Naive thymus-derived CD4-positive, alpha-beta T cell (primary cell): ENCODE measurements around the gene RIPK3. TPM values are rescaled to one million over a fixed set of nuclear protein-coding genes. Genes with fewer than 3 reads are reported as not detected.

ENCODE experiments used
- ATAC-seq: fragments of 150-1000 bp; cut with Tn5 transposase; 2 replicates; pipeline ENCODE4 v1.10.0; 2021; ENCODE audit warnings: mild to moderate bottlenecking, moderate library complexity
- CTCF ChIA-PET: fragments of 350-600 bp; sonication (Branson Sonifier 250); formaldehyde crosslinking; loops from one replicate; lab custom pipeline; 2021; ENCODE audit warnings: antibody characterized with exemption; lab: Charles Lee
- POLR2A ChIA-PET: fragments of 350-600 bp; sonication (Branson Sonifier 250); formaldehyde crosslinking; loops from one replicate; lab custom pipeline; 2021; ENCODE audit warnings: antibody characterized with exemption, inconsistent platforms; lab: Charles Lee
- DNase-seq, 9 donors: peaks; one replicate each; pipeline versions ENCODE4 v3.0.0 to v3.0.0-alpha.2; 2020 to 2022; ENCODE audit warnings: mixed read lengths in 1 of 9
- H3K27ac ChIP-seq: one replicate; pipeline ENCODE4 v1.7.0; 2013; ENCODE audit warnings: mild to moderate bottlenecking, low read depth, low read length, moderate library complexity
- H3K27me3 ChIP-seq, 2 donors: one replicate each; pipeline ENCODE4 v1.7.0; 2013; ENCODE audit warnings: low read length in 2 of 2, mild to moderate bottlenecking in 2 of 2, moderate library complexity in 2 of 2; ENCODE audit not compliant: control insufficient read depth in 2 of 2, insufficient read depth in 2 of 2
- H3K36me3 ChIP-seq, 3 experiments: 1 replicate in 2 of 3; 2 replicates in 1 of 3; pipeline ENCODE4 v1.7.0; 2013; ENCODE audit warnings: low read length in 3 of 3, mild to moderate bottlenecking in 3 of 3, moderate library complexity in 1 of 3; ENCODE audit not compliant: insufficient read depth in 3 of 3, control insufficient read depth in 2 of 3
- H3K4me1 ChIP-seq, 2 donors: one replicate each; pipeline ENCODE4 v1.7.0; 2013; ENCODE audit warnings: low read length in 2 of 2, mild to moderate bottlenecking in 2 of 2, moderate library complexity in 1 of 2; ENCODE audit not compliant: control insufficient read depth in 2 of 2, insufficient read depth in 2 of 2
- H3K4me3 ChIP-seq: 2 replicates; pipeline ENCODE4 v1.7.0; 2013; ENCODE audit warnings: mild to moderate bottlenecking, low read length
- H3K9me3 ChIP-seq, 3 experiments: 1 replicate in 2 of 3; 2 replicates in 1 of 3; pipeline ENCODE4 v1.7.0; 2013; ENCODE audit warnings: low read length in 3 of 3; ENCODE audit not compliant: control insufficient read depth in 2 of 3
- H3K27ac Mint-ChIP-seq, 9 donors: one replicate each; pipeline ENCODE4 v1.8.0; 2020 to 2022; ENCODE audit warnings: mixed read lengths in 9 of 9, mild to moderate bottlenecking in 8 of 9, moderate library complexity in 5 of 9, inconsistent platforms in 2 of 9
- H3K27me3 Mint-ChIP-seq, 5 donors: one replicate each; pipeline ENCODE4 v1.8.0; 2021 to 2022; ENCODE audit warnings: mixed read lengths in 5 of 5, mild to moderate bottlenecking in 1 of 5
- H3K36me3 Mint-ChIP-seq, 5 donors: one replicate each; pipeline ENCODE4 v1.8.0; 2020 to 2022; ENCODE audit warnings: mixed read lengths in 5 of 5, mild to moderate bottlenecking in 3 of 5, inconsistent platforms in 1 of 5
- H3K4me1 Mint-ChIP-seq, 7 donors: one replicate each; pipeline ENCODE4 v1.8.0; 2020 to 2022; ENCODE audit warnings: mixed read lengths in 7 of 7, mild to moderate bottlenecking in 3 of 7, inconsistent platforms in 1 of 7
- H3K4me3 Mint-ChIP-seq, 10 donors: one replicate each; pipeline ENCODE4 v1.8.0; 2020 to 2022; ENCODE audit warnings: mild to moderate bottlenecking in 10 of 10, mixed read lengths in 10 of 10, moderate library complexity in 6 of 10, inconsistent platforms in 2 of 10
- H3K9me3 Mint-ChIP-seq, 11 donors: one replicate each; pipeline ENCODE4 v1.8.0; 2020 to 2022; ENCODE audit warnings: mixed read lengths in 11 of 11, mild to moderate bottlenecking in 4 of 11, inconsistent platforms in 1 of 11, moderate library complexity in 1 of 11
- intact Hi-C, 2 donors: fragments of 100-400 bp; cut with micrococcal nuclease; formaldehyde crosslinking; loops; one replicate each; pipeline ENCODE4 v1.15.1; 2023
- polyA plus RNA-seq, 2 donors: library from polyadenylated mRNA; unstranded; fragments of 300-500 nt; fragmentation: Illumina TruSeq; gene quantifications; one replicate each; pipeline ENCODE4 v1.2.3, GENCODE V29; 2021
- total RNA-seq, 6 experiments: library from RNA in 5 of 6; stranded (reverse) in 5 of 6; gene quantifications; 1 replicate in 5 of 6; 2 replicates in 1 of 6; pipeline ENCODE4 v1.2.3 and lab custom pipeline; 2021 to 2026

RIPK3 gene
- total and polyA plus RNA-seq, 7 experiments from 2014 or later = 8.2 to 47.5 (median 33.0) TPM

- Mint-ChIP-seq H3K27me3 (no peaks in the 10 kb centered on the region), H3K4me1 (peaks cover 55 to 71% (median 62%) of the 10 kb centered on the region in 7 donors), H3K9me3 (no peaks in the 10 kb centered on the region), H3K36me3 (peaks cover 0 to 33% (median 0%) of the 10 kb centered on the region in 5 donors), H3K4me3 (peak overlapping the region; percentile 63 to 91 (median 82)), H3K27ac (peak overlapping the region; percentile 31 to 92 (median 88))
- CTCF ChIA-PET = interaction anchor here (0.8 to 1.5 kb wide), 3 partner anchors 8 to 18 kb away, joined by 3 to 5 read pairs (median 5); no protein-coding TSS in a partner anchor
- POLR2A ChIA-PET = interaction anchor here (0.6 to 8.8 kb wide), 7 partner anchors 10 to 166 kb away, joined by 3 to 79 read pairs (median 19); partner anchors contain the start of genes ADCY4, CBLN3, DHRS1 and KHNYN
- no peak for ATAC-seq
- no peaks in the 10 kb centered on the region for H3K36me3 ChIP-seq
- H3K4me3 ChIP-seq = no peak overlapping the region
- no peaks in the 10 kb centered on the region for H3K27me3 ChIP-seq
- H3K9me3 ChIP-seq = no peaks in the 10 kb centered on the region
- H3K4me1 ChIP-seq = peaks cover 53 to 55% of the 10 kb centered on the region in 2 donors
- DNase-seq = no peak
- H3K27ac ChIP-seq = no peak overlapping the region
- intact Hi-C loops = loop anchor here in 1 of 2 donors (1.0 to 5.0 kb wide), 4 partner anchors 19 to 361 kb away; partner anchors contain the start of genes DHRS4 and RABGGTA
Observed at GRCh38 chr14:24313913-24314312, 25.9 kb downstream of the RIPK3 start.

GRCh38 chr14:24312736-24313507 is 26.9 kb downstream of the RIPK3 start:
- ATAC-seq = peak; percentile 16
- H3K27me3 ChIP-seq = no peaks in the 10 kb centered on the region
- peak overlapping the region; percentile 43 for H3K4me3 ChIP-seq

GRCh38 chr14:24311837-24312615 is 27.8 kb downstream of the RIPK3 start:
- Mint-ChIP-seq H3K36me3 (peaks cover 0 to 32% (median 4%) of the 10 kb centered on the region in 5 donors), H3K27ac (peak overlapping the region; percentile 84 to 93 (median 88)), H3K4me3 (peak overlapping the region; percentile 77 to 91 (median 85)), H3K27me3 (no peaks in the 10 kb centered on the region), H3K9me3 (no peaks in the 10 kb centered on the region), H3K4me1 (peaks cover 58 to 80% (median 73%) of the 10 kb centered on the region in 7 donors)
- Histone ChIP-seq H3K4me3 (peak overlapping the region; percentile 50), H3K36me3 (peaks cover 0 to 8% (median 0%) of the 10 kb centered on the region in 3 experiments), H3K4me1 (peaks cover 60 to 65% of the 10 kb centered on the region in 2 donors), H3K27ac (peak overlapping the region; percentile 76), H3K9me3 (no peaks in the 10 kb centered on the region), H3K27me3 (no peaks in the 10 kb centered on the region)
- intact Hi-C loops = loop anchor here (1.0 to 5.0 kb wide), 4 partner anchors 20 to 119 kb away; partner anchors contain the start of gene RABGGTA (in 1 of the 2)
- ATAC-seq (peak; percentile 19), DNase-seq (peak in 3 of 9 donors; percentile 25 to 41 (median 33))
- ChIA-PET CTCF (interaction anchor here (0.8 to 5.7 kb wide), 5 partner anchors 17 to 305 kb away, joined by 3 to 47 read pairs (median 7); partner anchors contain the start of genes KHNYN and TINF2), POLR2A (interaction anchor here (0.8 to 8.8 kb wide), 11 partner anchors 12 to 197 kb away, joined by 3 to 79 read pairs (median 14); partner anchors contain the start of genes ADCY4, CBLN3, CHMP4A and DCAF11)

More at GRCh38 chr14:24312736-24313507, 26.9 kb downstream of the RIPK3 start:
- Histone ChIP-seq H3K36me3 (no peaks in the 10 kb centered on the region), H3K4me1 (peaks cover 58 to 63% of the 10 kb centered on the region in 2 donors), H3K27ac (peak overlapping the region; percentile 76), H3K9me3 (no peaks in the 10 kb centered on the region)
- intact Hi-C loops = loop anchor here in 1 of 2 donors (1.0 to 5.0 kb wide), 4 partner anchors 20 to 360 kb away; partner anchors contain the start of genes DHRS4 and RABGGTA
- H3K36me3 Mint-ChIP-seq = peaks cover 0 to 36% (median 3%) of the 10 kb centered on the region in 5 donors
- peak in 3 of 9 donors; percentile 37 to 49 (median 44) for DNase-seq
- no peaks in the 10 kb centered on the region for H3K9me3 Mint-ChIP-seq
- peak overlapping the region; percentile 81 to 96 (median 88) for H3K27ac Mint-ChIP-seq
- peak overlapping the region; percentile 77 to 91 (median 85) for H3K4me3 Mint-ChIP-seq
- POLR2A ChIA-PET = interaction anchor here (0.8 to 8.8 kb wide), 8 partner anchors 13 to 118 kb away, joined by 3 to 79 read pairs (median 23); partner anchors contain the start of genes ADCY4, CBLN3, CHMP4A and DHRS1
- CTCF ChIA-PET = interaction anchor here (0.8 to 5.3 kb wide), 7 partner anchors 7 to 106 kb away, joined by 3 to 34 read pairs (median 3); partner anchors contain the start of gene MDP1
- H3K4me1 Mint-ChIP-seq = peaks cover 63 to 79% (median 69%) of the 10 kb centered on the region in 7 donors
- H3K27me3 Mint-ChIP-seq = no peaks in the 10 kb centered on the region

- H3K27me3 ChIP-seq = no peaks in the 10 kb centered on the region
- CTCF ChIA-PET = interaction anchor here (0.6 to 5.8 kb wide), 9 partner anchors 12 to 120 kb away, joined by 3 to 47 read pairs (median 5); partner anchors contain the start of genes DHRS1, KHNYN, NOP9 and RABGGTA
- Mint-ChIP-seq H3K27ac (peak within 1 kb of the TSS; percentile 86 to 95 (median 89)), H3K36me3 (peaks cover 4 to 34% (median 7%) of the 10 kb centered on the region in 5 donors), H3K4me3 (peak within 1 kb of the TSS; percentile 77 to 91 (median 85)), H3K27me3 (no peaks in the 10 kb centered on the region), H3K4me1 (peaks cover 58 to 79% (median 72%) of the 10 kb centered on the region in 7 donors), H3K9me3 (no peaks in the 10 kb centered on the region)
- H3K27ac ChIP-seq = peak within 1 kb of the TSS; percentile 76
- peaks cover 60 to 65% of the 10 kb centered on the region in 2 donors for H3K4me1 ChIP-seq
- DNase-seq (peak; percentile 61 to 79 (median 73)), ATAC-seq (peak; percentile 85)
- intact Hi-C loops = loop anchor here (1.0 to 5.0 kb wide), 5 partner anchors 21 to 120 kb away; partner anchors contain the start of genes RABGGTA (in 2 of the 2) and MDP1 (in 1 of the 2)
- peak within 1 kb of the TSS; percentile 50 for H3K4me3 ChIP-seq
- POLR2A ChIA-PET = interaction anchor here (0.8 to 8.8 kb wide), 17 partner anchors 11 to 196 kb away, joined by 3 to 79 read pairs (median 5); partner anchors contain the start of genes ADCY4, CBLN3, CHMP4A and DCAF11
- H3K9me3 ChIP-seq = no peaks in the 10 kb centered on the region
- H3K36me3 ChIP-seq = peaks cover 5 to 19% (median 9%) of the 10 kb centered on the region in 3 experiments
Observed at GRCh38 chr14:24310646-24311604, 28.9 kb downstream of the RIPK3 start, which contains the start of gene LTB4R. Gene LTB4R, plus strand, starts transcription at chr14:24311502. Its CDS starts 4,150 bp downstream, at chr14:24315652.

GRCh38 chr14:24310265-24310645 is 29.5 kb downstream of the RIPK3 start:
- CTCF ChIA-PET = interaction anchor here (0.6 to 5.8 kb wide), 8 partner anchors 12 to 121 kb away, joined by 3 to 47 read pairs (median 6); partner anchors contain the start of genes DHRS1, KHNYN, NOP9 and RABGGTA
- peak overlapping the region; percentile 76 for H3K27ac ChIP-seq
- H3K4me3 ChIP-seq = peak overlapping the region; percentile 50
- no peak for DNase-seq
- POLR2A ChIA-PET = interaction anchor here (0.8 to 8.8 kb wide), 14 partner anchors 10 to 195 kb away, joined by 3 to 79 read pairs (median 8); partner anchors contain the start of genes ADCY4, CBLN3, CHMP4A and DCAF11
- no peak for ATAC-seq
- H3K27me3 ChIP-seq = no peaks in the 10 kb centered on the region
- H3K27ac Mint-ChIP-seq = peak overlapping the region; percentile 79 to 95 (median 89)
- H3K4me3 Mint-ChIP-seq = peak overlapping the region; percentile 66 to 90 (median 84)
- H3K4me1 ChIP-seq = peaks cover 59 to 63% of the 10 kb centered on the region in 2 donors
- H3K36me3 Mint-ChIP-seq = peaks cover 5 to 36% (median 13%) of the 10 kb centered on the region in 5 donors
- no peaks in the 10 kb centered on the region for H3K9me3 Mint-ChIP-seq
- intact Hi-C loops = loop anchor here (1.0 to 5.0 kb wide), 3 partner anchors 38 to 94 kb away; partner anchors contain the start of genes RABGGTA (in 2 of the 2) and MDP1 (in 1 of the 2)
- no peaks in the 10 kb centered on the region for H3K9me3 ChIP-seq
- peaks cover 8 to 26% (median 11%) of the 10 kb centered on the region in 3 experiments for H3K36me3 ChIP-seq
- peaks cover 52 to 73% (median 68%) of the 10 kb centered on the region in 7 donors for H3K4me1 Mint-ChIP-seq
- no peaks in the 10 kb centered on the region for H3K27me3 Mint-ChIP-seq
